HG03175 (cell line): Measurements from ENCODE around the gene ST6GALNAC6.
"Not testable (repeated sequence)": the region's sequence is repeated elsewhere in the genome, so short reads cannot be mapped to it uniquely, and the experiment has no call there.

Source experiments
- ATAC-seq: cut with Tn5 transposase; IDR thresholded peaks from one replicate; pipeline ENCODE4 v1.9.1; 2021; ENCODE audit warnings: mild to moderate bottlenecking, moderate library complexity; ENCODE audit not compliant: unreplicated experiment

Gene ST6GALNAC6

DNA sequence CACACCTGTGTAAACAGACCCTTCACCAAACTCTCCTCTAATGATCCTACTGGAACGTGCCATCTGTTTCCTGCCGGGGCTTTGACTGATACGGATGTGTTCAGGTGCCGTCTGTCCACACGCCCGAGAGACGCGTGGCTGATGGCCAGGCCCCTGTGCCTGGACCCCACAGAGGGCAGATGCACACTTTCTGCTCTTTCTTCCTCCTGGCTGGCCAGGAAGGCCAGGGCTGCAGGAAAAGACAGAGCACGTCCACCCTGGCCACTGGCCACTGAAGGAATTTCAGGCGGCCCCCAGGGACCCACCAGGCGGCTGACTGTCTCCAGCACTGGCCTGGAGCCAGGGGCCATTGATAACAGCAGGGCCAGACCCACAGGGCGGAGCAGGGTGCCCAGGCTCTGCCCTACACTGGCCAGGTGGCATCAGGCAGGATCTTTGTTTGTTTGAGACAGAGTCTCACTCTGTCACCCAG, 41.3 kb downstream of the ST6GALNAC6 start:
- no peak for ATAC-seq

DNA sequence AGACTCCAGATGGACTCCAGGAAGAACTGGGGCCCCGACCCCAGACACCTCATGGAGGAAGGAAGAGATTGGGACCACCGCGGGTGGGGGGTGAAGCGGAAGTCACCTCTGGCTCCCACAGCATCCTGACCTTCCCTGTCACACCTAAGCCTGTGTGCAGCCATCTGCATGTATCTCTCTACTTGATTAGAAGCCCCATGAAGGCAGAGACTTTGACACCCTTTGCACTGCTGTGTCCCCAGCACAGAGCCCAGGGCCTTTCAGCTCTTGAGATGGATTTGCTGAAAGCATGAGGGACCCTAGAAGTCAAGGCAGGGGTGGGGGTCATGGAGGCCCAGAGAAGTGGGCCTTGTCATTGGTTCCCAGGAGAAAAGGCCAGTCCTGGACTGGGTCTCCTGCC, 42.1 kb downstream of the ST6GALNAC6 start:
- ATAC-seq = no peak

DNA sequence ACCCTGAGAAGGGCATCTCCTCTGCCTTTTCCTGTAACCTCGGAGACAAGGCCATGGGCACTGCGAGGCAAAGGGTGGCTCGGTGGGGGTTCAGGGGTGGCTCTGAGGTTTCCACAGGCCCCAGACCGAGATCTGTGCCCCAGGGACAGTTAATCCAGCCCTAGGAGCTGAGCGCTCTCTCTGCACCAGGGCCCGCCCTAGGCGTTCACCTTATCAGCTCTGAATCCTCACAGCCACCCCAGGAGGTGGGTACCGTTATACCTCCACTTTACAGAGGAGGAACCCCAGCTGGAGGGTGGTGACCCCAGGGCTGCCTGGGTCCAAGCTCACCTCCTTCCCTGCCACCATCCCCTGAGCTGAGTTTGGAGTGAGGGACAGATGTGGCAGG, 42.7 kb downstream of the ST6GALNAC6 start:
- ATAC-seq = no peak

DNA sequence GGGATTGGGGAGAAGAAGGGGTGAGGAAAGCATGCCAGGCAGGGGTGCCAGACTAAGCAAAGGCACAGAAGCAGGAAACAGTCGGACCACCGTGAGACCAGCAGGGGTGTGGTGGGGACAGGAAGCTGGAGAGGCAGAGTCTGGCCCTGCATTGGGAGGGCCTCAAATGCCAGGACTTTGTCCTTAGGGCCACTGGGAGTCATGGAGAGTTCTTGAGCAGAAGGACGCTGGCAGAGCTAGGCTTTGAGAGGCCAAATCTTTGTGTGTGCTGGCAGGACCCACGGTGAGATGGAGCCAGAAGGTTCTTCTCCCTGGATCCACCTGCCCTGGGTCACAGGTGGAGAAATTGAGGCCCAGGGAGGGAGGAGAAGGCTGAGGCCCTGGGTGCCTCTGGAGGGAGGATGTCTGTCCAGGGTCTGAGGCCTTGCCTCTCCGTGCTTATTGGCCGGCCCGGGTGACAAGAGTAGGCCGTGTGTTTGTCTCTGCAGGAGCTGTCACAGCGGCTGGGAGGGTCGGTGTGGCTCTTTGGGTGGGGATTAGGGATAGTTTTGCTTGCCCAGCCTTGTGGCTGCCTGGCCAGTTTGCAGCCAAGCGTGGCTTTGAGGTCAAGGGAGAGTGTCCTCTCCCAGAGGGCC, 43.2 kb downstream of the ST6GALNAC6 start:
- ATAC-seq = no peak

DNA sequence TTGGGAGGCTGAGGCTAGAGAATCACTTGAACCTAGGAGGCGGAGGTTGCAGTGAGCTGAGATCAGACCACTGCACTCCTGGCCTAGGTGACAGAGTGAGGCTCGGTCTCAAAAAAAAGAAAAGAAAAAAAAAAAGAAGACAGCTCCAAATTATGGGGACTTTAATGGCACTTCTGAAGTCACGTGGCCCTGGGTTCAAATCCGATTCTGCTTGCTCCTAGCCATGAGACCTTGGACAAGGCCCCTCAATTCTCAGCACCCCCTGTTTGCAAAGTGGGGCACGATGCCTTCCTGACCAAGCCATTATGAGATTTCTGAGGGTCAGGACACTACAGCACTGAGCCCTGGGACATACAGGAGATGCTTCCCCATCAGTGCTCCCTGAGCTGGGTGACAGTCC, 43.9 kb downstream of the ST6GALNAC6 start:
- no peak for ATAC-seq

DNA sequence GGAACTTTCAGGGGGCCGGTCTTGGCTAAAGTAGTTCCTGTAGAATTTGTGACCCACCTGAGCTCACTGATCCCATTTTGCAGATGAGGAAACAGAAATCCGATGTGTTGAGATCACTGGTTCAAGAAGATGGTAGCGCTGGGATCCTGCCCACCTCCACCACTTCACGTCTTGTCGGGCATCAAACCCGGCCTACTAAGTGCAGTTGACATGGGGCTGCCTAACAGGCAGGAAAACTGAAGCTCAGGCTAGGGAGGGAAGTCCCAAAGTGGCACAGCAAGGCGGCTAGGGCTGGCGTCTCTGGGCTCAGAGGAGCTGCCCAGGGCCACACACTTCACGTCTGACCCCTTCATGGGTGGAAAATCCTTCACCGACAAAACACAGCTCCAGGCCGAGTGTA, 44.4 kb downstream of the ST6GALNAC6 start:
- ATAC-seq = no peak

DNA sequence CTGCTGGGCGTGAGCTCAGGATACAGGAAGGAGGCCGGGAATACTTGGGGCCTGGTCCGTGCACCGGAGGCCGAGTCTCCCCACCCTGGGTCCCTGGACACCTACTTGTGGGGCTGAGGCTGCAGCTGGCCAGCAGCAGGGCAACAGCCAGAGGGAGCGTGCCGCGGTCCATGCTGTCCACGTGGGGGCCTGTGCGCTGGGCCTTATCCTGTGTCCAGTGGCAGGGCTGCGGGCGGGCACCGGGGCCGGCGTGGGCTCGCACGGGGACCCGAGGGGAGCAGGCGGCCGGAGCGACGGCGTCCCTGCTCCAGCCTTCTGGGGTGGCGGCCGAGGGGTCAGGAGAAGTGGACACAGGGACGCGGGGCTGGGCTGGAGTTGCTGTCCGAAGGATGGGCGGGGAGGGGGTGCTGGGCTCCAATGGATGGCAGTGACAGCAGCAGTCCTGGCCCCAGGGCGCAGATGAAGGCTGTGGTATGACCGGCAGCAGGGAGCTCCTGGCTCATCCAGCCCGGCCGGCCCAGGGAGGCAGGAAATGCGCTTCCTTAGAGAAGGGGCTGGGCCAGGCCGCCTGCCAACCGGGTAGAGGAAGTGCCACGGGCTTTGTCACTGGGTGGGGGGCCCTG, 45.1 kb downstream of the ST6GALNAC6 start, which contains the start of gene ENG:
Gene ENG (minus strand): TSS at position 475 of the 623 bp plus-strand sequence. CDS start 303 bp downstream, at position 172.
- no peak for ATAC-seq

DNA sequence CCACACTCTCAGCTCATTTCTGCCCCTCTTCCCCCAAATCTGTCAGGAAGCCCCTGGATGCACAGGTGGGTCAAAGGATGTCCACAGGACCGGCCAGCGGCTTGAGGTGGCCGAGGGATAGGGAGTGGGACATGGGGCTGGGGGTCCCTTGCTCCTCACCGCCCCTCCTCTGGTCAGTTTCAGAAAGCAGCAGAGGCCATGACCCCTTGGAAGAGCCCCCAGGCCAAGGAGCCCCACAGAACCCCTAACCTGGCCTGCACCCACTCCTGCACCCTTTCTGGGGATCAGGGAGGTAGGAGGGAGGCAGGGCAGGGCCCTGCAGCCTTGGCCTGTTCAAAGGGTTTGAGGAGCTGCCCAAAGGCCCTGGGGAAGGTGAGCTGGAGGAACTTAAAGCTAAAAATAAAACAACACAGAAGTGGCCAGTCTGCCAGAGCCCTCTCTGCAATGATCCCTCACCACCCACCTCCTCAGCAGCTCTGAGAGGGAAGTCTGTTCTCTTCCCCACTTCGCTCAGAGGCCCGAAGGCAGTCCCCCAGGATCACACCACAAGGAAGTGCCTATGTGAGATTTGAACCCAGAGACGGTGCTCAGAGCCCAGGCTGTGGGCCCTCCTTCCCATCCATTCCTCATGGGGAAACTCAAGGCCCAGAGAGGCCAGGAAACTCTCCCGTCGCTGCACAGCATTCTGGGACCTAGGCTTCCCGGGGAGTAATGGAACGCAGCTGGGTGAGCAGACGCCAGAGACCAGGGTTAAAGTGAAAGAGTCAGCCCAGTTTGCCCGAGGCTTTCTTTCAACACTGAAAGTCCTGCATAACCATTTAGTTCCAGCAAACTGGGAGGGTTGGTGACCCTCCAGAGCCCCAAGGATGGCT, 45.9 kb downstream of the ST6GALNAC6 start:
- no peak for ATAC-seq

DNA sequence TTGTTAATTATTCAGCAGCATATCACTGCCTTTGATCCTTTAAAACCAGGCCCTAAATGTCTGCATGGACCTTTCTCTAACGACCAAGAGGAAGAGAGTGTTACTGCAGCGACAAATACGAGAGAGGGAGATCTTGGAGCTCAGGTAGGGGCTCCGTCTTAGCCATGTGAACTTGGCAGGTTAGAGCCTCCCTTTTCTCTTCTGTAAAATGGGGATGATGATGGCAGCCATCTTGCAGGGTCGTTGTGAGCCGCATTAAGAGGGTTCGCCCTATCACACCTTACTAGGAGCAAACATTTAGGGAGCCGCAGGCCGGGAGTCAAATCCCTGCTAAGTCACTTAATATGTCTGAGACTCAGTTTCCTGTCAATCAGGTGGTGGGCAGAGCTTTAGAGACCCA, 46.6 kb downstream of the ST6GALNAC6 start:
- no peak for ATAC-seq

DNA sequence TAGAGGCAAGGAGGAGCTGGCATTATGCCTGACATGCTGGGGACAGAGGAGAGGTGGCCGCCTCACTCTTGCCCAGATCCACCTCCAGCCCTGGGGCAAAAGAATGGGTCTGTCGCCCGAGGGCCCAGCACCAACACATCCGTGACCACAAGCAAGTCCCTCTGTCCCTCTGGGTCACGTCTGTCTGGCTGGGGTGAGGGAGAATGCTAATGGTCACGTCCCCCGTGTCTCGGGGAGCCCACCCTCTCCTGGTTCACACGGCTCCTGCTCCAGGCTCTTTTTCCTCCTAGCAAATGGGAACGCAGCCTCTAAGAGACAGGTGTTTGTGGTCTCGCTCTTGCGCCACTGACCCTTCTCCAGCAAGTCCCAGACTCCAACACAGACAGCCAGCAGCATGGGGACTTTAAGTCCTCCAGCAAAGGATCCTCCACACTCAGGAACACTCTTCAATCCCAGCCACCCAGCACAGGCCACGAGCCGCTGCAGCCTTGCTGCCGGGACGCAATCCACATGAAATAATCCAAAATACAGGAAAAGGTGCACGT, 49.0 kb downstream of the ST6GALNAC6 start:
- no peak for ATAC-seq

DNA sequence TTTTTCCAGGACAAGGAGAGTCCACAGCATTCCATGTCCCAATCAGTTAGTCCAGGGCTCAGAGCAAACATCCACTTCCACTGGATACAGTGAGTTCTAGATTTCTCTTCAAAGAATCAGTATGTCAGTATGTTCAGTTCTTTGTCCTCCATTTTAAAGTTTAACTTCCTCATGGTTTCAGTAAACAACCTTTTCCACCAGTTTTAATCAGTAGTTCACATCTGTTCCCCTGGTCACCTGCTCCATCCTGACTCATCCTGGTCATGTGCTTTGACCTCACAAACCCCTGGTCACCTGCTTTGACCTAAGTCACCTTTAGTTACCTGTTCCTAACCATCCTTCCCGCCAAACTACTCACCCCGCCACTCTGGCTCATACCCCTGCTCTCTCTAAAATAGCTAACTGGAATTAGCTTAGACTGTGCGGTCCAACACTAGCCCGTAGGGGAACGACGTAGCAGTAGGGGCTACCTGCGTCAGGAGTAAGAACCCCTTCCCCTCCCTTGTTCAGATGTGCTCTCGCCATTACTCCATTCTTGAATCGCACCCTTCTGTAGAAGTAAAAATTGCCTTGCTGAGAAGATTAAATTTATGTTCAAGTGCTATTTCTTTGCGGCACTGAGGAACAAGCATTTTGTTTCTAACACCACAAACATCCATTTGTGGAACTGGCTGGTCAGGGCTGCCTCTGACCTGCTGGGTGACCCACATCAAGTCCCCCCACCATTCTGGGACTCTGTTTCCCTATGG, 50.5 kb downstream of the ST6GALNAC6 start:
- ATAC-seq = no peak

DNA sequence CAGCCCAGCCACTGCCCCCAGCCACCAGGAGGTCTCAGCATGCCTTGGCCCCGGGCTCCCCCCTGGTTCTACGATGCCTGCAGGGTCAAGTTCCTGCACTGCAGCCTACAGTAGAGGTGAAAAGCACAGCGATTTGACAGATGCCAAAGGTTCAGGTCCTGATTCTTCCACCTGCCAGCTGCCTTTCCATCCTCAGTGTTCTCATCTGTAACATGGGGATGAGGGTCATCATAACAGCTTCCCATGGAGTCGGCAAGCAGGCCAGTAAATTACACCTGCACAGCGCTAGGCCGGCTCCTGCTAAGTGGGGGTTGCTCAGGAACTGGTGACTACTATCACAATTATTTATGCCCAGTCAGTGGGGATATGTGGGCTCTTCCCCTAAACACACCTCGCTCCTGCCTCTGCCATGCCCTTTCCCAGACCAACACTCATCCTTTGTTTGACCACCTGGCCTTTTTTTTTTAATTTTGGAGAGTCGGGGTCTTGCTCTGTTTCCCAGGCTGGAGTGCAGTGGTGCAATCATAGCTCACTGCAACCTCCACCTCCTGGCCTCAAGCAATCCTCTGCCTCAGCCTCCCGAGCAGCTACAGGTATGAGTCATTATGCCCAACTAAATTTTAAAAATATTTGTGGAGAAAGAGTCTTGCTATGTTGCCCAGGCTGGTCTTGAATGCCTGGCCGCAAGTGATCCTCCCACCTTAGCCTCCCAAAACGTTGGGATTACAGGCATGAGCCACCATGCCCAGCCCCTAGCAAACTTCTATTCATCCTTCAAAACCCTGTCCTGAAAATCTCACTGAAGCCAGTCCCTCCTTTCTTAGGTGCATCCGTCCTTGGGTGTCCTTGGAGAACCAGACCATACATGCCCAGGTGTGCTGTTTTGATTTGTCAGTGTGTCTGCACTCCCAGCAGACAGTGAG, 51.3 kb downstream of the ST6GALNAC6 start:
- ATAC-seq = no peak

DNA sequence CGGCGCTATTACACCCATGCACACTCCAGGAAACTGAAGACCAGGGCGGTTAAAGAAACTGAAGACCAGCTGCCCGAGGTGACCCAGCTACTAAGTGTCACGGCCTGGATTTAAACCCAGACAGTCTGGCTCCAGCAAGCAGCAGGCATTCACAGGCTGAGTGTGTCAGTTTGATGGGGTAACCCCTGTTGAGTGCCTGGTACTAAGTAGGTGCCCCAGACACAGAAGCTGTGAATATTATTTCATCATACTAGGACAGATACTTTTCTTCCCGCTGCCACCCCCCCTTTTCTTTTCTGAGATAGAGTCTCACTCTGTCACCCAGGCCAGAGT, 52.3 kb downstream of the ST6GALNAC6 start:
- no peak for ATAC-seq

DNA sequence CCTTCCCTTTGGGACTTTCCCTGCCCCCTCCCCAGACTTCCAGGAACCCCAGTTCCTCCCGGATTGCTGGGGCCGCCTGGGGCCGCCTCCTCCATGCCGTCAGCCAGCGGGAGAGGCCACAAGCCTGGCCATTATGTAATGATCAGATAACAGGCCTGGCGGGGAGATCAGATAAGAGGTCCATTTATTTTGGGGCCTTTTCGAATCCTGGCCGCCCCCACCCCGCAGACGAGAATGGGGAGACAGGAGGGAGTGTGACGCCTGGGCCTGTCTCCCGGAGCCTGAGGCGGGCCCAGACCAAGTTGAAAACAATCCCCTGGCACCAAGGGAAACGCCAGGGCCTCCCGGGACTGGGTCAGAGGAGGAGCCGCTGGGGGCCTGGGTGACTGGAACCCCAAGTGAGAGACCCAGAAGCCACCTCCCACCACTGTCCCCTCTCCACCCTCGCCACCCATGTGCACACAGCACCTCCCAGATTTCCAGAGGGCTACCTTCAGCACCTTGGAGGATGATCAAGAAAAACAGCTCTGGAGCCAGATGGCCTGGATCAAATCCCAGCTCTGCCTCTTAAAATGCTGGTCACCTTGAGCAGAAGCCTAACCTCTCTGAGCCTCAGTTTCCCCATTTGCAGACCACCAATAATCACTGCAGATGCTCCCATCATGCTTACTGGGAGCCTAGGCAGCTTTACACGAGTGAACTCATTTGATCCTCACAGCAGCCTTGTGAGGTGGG, 52.8 kb downstream of the ST6GALNAC6 start:
- ATAC-seq = no peak

DNA sequence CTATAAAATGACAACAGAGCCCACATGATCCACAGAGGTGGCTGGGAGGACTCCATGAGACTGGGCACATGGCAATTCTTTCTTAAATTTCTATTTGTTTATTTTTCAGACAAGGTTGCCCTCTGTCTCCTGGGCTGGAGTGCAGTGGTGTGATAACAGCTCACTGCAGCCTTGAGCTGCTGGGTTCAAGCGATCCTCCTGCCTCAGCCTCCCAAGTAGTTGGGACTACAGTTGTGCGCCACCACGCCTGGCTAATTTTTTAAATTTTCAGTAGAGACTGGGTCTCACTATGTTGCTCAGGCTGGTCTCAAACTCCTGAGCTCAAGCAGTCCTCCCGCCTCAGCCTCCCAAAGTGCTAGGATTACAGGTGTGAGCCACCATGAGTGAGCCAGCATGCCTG, 53.8 kb downstream of the ST6GALNAC6 start:
- not testable (repeated sequence) for ATAC-seq

DNA sequence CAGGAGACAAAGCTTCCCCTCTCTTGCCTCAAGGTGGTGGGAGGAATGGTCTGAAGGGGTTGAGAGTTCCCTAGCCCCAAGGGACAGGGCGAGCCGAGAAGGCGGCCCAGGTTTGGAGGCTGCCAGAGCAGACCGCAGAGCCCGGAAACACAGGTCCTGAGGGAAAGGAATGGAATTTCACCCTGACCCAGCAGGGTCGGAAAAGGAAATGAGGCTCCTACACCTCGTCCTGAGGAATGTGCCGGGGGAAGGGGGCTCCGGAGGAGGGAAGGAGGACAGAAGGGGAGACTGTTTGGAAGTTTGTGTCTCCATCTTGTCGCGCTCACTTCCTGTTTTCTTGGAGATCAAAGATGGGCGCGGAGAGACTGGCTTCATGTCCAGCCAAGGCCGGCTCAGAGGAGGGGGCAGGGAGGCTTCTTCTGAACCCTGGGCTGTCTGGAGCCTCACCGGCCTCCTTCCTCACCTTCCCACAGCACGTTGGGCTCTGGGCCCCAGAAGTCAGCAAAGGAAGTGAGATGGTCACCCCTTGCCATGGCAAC, 54.5 kb downstream of the ST6GALNAC6 start:
- ATAC-seq = no peak

DNA sequence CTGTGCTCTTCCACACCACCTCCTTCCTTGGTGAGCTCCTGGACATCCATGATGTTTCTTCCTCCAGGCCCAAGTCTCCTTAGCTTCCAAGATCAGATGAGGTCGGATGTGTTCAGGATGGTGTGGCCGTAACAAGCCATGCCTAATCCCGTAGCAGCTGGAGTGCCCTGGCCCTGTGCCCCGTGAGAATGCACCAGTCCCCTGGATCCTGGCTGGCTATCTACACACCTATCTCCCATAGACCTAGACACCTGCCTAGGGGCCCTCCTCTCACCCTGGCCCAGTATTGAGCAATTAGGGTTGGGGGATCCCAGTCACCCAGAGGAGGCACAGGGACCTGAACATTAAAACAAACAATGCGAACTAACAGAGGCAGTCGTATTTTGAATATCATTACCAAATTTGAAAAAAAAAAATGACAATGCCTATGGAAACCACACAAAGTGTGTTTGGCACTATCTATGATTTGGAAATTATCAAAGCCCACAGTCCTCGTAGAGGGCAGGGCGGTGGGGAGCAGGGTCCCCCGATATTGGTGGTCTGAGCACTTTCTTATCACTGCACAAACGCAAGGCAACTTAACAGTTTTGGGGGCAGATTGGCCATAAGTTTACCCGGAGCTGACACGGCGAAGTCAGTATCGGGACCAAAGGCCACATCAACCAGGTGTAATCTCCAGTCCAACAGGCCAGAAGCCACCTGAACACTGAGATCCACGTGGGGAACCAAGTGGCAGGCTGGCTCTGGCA, 58.1 kb downstream of the ST6GALNAC6 start:
- no peak for ATAC-seq
